Stimulated activated CD8-positive, alpha-beta memory T cell treated with anti-CD3 and anti-CD28 coated beads, Interleukin-7, amount 100 ng/mL, for 1 hour (primary cell): Measurements from ENCODE around the gene LYST.
"Not testable (repeated sequence)": the region's sequence is repeated elsewhere in the genome, so short reads cannot be mapped to it uniquely, and the experiment has no call there.

Source experiments
- DNase-seq, 2 donors: peaks; one replicate each; pipeline ENCODE4 v3.0.0-alpha.2; 2020; ENCODE audit warnings: low read depth in 2 of 2

Gene LYST

DNA sequence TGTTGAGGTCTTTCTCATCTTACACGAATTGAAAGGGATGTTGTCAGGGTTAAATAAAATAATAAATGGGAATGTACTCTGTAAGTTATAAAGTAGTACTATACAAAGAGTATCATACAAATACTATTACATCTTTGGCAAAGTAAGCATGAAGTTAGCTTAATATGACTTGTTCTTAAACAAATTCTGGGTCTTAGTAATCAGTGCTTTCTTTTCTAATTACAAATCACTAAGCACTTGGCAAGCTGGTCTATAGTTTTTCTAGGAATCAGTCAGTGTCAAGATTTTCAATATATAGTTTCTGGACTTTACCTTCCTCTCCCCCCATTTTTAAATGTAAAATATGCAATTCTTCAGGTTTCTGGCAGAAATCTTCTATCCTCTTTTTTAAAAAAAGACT lies 6.9 kb downstream of the LYST start:
- no peak for DNase-seq

DNA sequence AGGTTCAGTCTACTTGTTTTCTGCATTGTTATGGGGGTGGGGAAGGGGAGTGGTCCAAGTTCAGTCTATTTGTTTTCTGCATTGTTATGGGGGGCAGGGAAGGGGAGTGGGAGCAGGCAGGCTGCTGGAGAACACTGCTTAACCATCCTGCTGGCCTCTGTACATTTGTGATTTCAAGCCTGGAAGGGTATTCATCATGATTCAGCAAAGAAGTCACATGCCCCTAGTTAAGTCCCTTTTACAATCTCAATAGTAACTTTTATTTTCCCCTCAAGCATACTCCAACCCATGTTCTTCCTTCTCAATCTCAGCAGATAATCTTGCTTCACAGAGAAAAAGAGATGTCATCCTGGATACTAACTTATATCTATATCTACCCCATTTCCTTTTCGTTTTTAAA lies 7.9 kb downstream of the LYST start:
- DNase-seq, result no peak

DNA sequence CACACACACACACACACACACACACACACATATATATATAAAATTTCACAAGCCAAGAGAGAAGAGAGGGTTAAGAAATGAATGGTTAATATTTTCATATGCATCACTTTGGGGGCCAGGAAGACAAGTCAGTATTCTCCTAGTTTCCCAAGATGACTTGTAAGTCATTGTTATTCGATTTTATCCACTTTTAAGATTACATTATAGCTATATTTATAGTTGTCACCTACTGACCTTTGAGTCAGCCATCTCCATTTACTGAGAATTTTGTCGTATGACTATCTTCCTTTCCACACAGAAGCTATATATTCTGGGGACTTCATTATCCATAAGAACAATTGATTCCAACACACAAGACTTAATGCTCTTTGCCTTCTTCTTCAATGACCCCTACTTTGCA lies 8.9 kb downstream of the LYST start:
- no peak for DNase-seq

DNA sequence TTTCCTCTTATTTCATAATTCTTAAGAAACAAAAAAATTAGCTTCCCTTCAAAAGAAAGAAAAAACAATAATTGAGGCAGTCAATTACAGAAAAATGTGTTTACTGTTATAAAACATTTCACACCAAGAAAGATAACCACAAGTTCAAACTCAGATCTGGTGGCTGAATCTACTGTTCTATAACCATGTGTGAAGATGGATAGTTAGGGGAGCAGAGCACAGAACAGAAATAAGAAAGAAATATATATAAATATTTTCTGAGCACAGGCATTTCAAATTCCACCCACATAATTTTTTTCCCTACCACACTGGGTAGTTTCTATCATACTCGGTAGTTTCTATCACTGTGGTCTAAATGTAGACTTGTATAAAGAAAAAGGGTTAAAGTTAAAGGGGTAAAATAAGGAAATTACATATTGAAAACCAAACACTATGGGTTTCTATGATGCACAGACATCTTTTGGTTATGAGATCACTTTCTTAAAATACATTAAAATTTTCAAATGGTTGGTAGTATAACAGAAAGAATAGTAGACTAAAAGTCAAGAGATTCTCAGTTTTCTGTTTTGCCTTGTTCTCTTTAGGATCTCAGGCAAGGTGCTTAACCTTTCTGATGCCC lies 10.8 kb downstream of the LYST start:
- no peak for DNase-seq

DNA sequence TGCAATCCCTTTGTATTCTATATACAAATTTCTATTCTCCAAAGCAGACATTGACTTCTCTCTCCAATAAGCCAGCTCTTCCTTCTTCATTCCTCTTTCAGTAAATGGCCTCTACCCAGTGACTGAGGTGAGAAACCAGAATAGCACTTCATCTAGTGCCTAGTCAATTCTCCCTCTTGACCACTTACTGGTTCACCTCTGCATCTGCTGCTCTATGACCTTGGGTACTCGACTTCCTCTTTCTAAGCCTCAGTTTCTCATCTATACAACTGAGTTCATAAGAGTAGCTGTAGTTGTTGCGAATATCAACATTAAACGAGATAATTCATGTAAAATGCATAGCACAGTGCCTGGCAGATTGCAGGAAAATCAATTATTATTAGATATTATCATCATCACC lies 12.4 kb downstream of the LYST start:
- DNase-seq, result no peak

DNA sequence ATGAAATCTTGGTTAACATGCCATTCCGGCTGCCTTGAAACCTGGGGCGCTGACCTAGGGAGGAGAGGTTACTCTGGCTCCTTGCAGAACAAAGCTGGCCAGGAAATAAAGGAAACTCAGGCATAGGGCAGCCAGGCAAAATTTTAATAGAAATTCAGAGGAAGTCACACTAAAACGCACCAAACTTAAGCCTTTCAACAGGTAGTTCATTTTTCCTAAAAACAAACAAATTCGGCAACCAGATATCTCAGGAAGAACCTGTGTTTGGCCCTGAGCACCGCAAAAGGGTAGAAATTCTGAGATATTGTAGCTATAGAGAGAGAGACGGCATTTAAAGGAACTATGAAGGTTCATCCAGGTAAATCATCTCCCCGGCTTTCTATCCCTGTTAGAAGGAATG lies 13.1 kb downstream of the LYST start:
- no peak for DNase-seq

DNA sequence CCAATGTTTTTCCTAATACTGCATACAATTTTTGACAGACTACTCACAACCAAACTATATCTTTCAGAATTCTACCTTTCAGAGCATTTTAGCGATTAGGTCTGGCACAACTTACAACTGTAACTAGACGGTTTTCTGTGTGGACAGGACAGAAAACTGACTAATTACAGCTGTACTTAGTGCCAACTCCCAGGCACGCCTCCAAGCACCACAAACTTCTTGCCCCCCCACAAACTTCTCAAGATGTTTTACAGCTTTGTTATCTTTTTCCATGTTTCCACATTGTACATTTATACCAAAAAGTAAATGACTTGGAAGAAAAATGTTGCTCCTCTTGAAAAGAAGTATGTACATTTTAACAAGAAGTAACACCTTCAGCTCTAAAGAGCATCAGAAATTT lies 13.8 kb downstream of the LYST start:
- DNase-seq, result no peak

DNA sequence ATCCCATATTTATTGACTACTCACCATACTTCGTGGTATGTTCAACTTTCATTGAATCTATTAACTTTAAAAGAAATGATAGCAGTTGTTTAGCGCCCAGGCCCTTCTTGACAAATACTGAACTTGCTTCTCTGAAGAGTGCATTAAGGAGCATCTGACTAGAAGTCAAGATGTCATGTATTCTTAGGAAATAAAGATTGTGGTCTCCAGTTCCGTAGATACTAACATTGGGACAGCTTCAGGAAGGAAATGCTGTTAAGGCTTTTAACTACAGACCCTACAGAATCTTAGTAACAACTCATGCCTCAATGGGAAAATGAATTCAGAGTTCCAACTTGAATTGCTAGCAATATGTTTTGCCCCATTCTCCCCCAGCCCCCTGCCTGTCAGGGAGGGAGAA lies 14.8 kb downstream of the LYST start:
- no peak for DNase-seq

DNA sequence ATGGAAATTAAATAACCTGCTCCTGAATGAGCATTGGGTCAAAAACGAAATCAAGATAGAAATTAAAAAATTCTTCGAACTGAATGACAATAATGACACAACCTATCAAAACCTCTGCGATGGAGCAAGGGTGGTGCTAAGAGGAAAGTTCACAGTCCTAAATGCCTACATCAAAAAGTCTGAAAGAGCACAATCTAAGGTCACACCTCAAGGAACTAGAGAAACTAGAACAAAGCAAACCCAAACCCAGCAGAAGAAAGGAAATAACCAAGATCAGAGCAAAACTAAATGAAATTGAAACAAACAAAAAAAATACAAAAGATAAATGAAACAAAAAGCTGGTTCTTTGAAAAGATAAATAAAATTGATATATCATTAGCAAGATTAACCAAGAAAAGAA lies 18.5 kb downstream of the LYST start:
- DNase-seq, result not testable (repeated sequence)

DNA sequence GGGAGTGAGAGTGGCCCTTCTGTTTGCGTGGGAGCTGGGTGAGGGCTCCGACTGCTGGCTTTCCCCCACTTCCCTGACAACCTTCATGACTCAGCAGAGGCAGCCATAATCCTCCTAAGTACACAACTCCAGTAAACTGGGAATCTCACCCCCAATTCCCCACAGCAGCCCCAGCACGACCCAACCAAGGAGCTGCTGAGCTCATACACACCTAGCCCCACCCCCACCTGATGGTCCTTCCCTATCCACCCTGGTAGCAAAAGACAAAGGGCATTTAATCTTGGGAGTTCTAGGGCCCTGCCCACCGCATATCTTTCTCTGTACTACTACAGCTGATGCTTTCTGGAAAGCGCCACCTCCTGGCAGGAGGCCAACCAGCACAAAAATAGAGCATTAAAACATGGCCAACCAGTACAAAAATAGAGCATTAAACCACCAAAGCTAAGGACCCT lies 21.0 kb downstream of the LYST start:
- not testable (repeated sequence) for DNase-seq

DNA sequence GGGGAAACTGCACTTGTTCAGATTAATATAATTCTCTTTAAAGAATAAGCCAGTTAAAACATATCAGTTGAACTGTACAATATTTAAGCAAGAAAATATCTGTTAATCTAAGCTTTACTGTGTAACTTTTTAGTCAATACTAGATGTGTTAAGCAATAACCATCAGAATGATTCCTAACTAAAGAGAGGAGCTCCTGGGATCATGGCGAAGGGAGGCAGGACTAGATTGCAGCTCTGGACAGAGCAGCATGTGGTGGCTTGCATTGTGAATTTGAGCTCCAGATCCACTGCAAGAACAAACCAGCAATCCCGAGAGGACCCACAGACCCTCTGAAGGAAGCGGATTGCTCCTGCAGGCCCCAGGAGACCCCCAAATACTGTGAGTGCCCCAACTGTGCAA lies 21.9 kb downstream of the LYST start:
- no peak for DNase-seq

DNA sequence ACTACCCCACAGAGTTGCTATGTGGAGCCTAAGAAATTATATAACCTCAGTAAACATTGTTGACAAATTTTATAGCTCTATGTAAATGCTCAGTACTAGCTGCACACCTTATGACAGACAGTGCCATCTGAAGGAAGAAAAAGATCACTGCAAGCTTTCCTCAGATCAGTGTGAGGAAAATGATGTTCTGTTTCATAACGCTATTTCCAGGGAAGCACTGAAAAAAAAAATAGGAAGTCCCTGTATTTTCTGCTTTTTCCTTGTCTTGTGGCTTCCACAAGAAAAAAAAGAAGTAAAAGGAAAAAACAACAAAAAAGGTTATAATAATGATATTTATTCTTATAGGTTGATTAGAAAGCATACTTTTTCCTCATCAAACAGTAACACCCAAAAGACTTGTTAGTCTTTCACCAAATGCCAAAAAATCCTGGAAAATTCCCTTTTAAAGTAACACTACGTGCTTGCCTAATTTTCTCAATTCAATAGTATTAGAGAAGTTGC lies 23.2 kb downstream of the LYST start:
- DNase-seq, result no peak

DNA sequence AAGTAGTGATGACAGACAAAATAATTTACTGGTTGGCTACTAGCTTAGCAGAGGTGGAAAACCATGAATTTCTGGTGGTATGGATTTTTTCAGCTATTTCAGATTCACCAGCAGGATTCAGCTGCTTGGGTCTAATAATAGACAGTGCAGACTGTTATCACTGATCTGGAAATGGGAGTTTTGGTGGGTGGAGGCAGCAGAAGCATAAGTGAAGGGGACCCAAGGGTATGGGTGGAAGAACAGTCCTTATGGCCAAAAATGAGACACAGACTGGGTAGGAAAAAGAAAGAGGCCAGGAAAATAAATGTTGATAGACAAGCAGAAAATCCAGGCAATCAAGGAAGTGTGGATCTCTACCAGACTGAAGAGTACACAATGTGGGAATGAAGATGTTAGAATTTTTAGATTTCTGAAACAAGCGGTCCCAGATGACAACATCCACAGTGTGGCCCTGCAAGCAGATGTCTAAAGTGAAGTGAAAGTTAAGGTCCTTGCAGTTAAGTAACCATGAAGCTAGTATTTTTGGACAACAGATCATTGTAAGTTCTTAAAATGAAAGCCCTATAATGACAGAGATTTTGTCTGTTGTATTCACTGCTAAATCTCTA lies 24.7 kb downstream of the LYST start:
- DNase-seq, result no peak

DNA sequence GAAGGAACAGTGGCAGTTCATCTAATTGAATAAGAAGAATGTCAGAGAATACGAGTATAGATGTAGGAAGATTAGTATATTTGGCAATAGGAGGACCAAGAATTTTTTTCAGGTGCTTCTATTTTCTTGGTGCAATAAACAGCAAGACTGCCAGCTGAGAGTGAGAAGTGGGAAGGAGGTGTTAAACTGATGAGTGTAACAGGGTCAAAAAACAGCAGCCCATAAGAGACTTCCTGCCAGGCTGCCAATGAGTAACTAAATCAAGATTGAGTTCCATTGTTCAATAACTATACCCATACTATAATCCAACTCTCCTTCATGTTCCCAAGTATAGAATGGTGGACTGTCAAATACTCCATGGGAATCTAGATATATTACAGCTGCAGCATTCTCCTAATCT lies 28.7 kb downstream of the LYST start:
- no peak for DNase-seq

DNA sequence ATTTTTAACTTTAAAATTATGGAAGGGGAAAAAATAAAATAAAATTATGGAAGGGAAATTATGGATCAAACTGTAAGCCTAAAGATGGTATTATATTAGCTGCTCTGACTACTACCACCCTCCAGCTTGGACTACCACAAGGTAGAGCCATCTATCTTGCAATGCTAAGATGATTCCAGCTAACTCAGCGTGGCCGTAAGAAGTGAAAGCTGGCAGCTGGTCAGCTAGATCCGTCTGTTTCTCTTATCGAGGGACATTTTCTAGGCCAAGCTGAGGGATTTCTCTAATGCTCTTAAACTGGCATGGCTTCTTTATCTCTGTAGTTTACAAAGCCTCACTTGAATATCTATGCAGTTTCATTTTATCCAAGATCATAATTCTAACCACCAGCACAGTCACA lies 31.5 kb downstream of the LYST start:
- DNase-seq, result no peak

DNA sequence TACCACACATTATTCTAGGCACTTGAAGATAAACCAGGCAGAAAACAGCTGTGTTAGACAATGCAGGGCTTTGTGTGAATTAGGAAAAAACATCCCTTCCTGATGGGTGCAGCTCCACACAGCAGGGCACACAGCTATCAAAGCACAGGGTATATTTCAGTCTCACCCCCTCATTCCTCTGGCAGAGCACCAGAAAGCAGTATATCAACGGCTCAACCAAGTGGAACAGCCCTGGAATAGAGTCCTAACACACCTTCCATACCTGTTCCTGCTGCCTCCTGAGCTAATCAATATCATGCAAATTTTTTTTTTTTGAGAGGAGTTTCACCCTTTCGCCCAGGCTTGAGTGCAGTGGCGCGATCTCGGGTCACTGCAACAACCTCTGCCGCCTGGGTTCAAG lies 32.1 kb downstream of the LYST start:
- no peak for DNase-seq

DNA sequence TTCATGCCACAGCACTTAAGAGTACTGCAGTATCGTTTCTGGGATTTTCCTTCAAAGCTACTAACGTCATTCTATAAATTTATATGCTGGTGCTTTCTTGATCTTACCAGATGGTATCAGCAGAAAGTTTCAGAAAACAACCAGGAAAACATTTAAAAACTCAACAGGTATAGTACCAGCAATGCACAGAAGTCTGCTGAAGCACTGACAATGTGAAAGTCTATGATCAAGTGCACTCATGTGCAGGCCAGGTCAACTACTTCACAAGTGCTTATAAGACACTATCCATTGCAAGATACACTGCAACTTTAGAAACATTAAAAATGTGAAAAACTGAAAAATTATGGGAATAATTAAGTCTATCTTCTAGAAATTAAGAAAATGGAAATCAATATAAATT lies 34.7 kb downstream of the LYST start:
- DNase-seq, result no peak

DNA sequence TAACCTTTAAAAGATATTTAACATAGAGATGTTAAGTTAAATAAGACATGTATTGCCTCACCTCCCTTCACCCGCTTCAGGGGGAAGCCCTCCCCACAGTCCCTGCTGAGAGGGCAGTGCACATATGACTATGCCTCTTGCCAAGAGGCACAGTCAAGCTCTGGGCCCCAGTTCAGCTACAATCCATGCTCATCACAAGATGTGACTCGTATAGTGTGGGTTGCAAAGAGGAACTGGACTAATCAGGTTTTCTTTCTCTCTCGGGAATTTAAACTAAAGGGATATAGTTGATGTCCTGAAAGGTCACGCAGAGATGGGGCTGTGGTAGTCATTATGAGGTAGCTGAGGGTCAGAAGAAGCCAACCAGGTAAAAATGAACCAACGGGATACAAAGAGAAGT lies 35.6 kb downstream of the LYST start:
- DNase-seq, result no peak

DNA sequence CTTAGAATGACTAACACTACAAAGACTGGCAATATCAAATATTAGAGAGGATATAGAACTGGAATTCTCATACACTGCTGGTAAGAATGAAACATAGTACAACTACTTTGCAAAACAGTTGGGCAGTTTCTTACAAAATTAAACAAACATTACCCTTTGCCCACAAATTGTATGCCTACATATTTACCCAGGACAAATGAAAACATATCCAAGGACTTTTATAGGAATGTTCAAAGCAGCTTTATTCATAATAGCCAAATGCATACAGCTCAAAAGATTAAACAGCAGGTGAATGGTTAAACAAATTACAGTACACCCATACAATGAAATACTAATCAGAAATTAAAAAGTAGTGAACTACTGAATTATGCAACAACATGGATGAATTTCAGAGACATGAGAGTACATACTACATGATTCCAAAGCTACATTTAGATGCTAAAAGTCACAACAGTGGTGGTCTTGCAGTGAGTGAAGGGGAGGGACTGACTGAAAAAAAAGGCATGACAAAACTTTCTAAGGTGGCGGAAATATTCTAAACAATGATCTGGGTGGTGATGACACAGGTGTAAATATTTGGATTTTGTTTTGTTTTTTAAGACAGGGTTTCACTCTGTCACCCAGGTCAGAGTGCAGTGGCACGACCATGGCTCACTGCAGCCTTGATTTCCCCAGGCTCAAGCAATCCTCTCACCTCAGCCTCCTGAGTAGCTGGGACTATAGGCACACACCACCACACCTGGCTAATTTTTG lies 40.4 kb downstream of the LYST start:
- DNase-seq, result no peak

DNA sequence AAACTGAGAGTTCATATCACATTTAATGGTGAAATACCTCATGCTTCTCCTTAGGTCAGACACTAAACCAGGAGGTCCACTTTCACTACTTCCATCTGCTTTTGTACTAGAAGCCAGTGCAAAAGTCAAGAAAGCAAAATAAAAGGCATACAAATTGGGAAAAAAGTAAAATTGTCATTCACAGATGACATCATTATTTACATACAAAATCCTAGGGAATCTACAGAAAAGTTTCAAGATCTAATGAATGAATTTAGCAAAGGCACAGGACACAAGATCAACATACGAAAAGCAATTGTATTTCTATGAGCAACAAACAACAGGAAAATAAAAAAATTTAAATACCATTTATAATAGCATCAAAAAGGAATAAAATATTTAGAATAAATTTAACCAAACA lies 41.5 kb downstream of the LYST start:
- DNase-seq, result no peak

DNA sequence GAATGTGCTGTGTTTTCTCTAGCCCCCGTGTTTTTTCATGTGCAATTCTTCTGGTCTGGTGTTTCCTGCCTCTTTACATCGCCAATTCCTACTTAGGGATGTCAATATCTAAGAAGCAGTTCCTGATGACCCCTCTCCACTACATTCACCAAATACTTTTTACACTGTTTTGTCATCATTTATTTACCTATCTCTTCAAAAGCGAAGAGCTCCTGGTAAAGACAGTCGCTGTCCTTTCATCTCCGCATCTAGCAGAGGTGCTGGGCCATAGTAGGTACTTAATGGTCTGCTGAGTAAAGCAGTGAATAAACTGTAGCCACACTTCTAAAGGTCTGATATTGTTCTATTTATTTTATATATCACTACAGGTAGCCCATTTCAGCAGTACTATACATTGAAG lies 43.0 kb downstream of the LYST start:
- no peak for DNase-seq

DNA sequence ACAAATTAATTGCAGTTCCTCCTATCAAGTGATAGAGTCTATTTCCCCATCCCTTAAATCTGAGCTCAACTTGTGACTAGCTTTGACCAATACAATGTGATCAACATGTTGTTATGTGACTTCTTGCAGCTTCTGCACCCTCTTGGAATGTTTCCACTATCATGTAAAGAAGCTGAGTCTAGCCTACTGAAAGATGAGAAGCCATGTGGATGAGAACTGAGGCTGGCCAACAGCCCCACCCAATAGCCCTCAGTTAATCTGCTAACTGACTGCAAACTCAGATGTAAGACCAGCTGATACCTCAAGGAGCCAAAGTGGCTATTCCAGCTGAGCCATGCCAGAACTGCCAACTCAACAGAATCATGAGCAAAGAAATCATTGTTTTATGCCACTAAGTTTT lies 44.0 kb downstream of the LYST start:
- no peak for DNase-seq

DNA sequence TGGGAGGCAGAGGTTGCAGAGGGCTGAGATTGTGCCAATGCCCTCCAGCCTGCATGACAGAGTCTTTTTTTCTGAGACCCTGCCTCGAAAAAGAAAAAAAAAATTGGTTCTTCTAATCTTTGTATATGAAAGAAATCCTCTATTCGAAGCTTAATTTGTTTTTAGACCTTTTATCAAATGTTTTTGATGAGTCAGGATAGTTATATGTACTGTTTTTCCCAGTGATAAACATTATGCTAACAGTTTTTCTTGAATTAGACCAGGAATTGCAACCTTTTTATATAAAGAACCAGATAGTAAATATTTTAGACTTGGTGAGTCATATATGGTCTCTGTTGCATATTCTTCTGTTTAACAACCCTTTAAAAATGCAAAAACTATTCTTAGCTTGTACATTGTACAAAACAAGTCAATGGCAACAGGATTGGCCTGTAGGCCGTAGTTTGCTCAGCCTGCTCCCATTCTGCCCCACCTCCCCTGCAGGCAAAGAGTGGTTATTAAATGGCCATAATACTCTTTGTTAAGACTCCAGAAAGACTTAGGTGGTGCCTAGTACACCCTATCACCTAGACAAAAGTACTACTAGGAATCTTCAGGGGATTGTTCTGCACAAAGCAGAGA lies 45.2 kb downstream of the LYST start:
- DNase-seq, result no peak
